Panc1 (cell line): Measurements from ENCODE around the gene MFGE8. TPM values are rescaled to one million over a fixed set of nuclear protein-coding genes. Genes with fewer than 3 reads are reported as not detected.

Experiments used
- ATAC-seq: fragments of 200-7000 bp; cut with Tn5 transposase; 2 replicates; pipeline ENCODE4 v1.9.1; 2020; ENCODE audit warnings: mild to moderate bottlenecking, moderate library complexity
- BruUV-seq: library from RNA; stranded (reverse); fragments of 400-500 nt; replicated peaks from 2 replicates; lab custom pipeline; 2021; lab: Mats Ljungman, UMichigan
- CTCF ChIA-PET: fragments of 300-600 bp; sonication (Branson Sonifier 250); formaldehyde crosslinking; loops from one replicate; lab custom pipeline; 2022; ENCODE audit warnings: antibody characterized with exemption; lab: Charles Lee
- POLR2A ChIA-PET: fragments of 300-600 bp; sonication (Branson Sonifier 250); formaldehyde crosslinking; loops from one replicate; lab custom pipeline; 2022; ENCODE audit warnings: antibody characterized with exemption; lab: Charles Lee
- DNase-seq: peaks from one replicate; pipeline ENCODE4 v3.0.0-alpha.2; 2010; ENCODE audit warnings: low read depth, low spot score
- H3K27ac ChIP-seq: 2 replicates; pipeline ENCODE4 v1.5.1; 2011; ENCODE audit warnings: mild to moderate bottlenecking, low read length, inconsistent platforms
- H3K27me3 ChIP-seq: fragments of 200-500 bp; sonication (Bioruptor generic); 2 replicates; pipeline ENCODE4 v1.6.0; 2014; ENCODE audit warnings: low read length, inconsistent platforms; ENCODE audit not compliant: control insufficient read depth, insufficient read depth
- H3K36me3 ChIP-seq: fragments of 200-500 bp; sonication (Bioruptor generic); 2 replicates; pipeline ENCODE4 v1.5.1; 2014; ENCODE audit warnings: inconsistent platforms, mild to moderate bottlenecking, low read length, moderate library complexity; ENCODE audit not compliant: control insufficient read depth, insufficient read depth
- H3K4me1 ChIP-seq: 2 replicates; pipeline ENCODE4 v1.5.1; 2011; ENCODE audit warnings: inconsistent platforms, mild to moderate bottlenecking, low read length, moderate library complexity; ENCODE audit not compliant: control insufficient read depth, insufficient read depth
- H3K4me3 ChIP-seq, 2 experiments: 2 replicates each; pipeline ENCODE4 v1.5.1; 2011 to 2012; ENCODE audit warnings: low read depth in 2 of 2, low read length in 2 of 2, mild to moderate bottlenecking in 2 of 2, inconsistent platforms in 1 of 2, moderate library complexity in 1 of 2
- H3K9me3 ChIP-seq: fragments of 200-500 bp; sonication (Bioruptor generic); 2 replicates; pipeline ENCODE4 v1.5.1; 2014; ENCODE audit warnings: low read depth, mild to moderate bottlenecking, inconsistent platforms, low read length, moderate library complexity; ENCODE audit not compliant: control insufficient read depth, insufficient read depth
- CTCF ChIP-seq: fragments of 450-650 bp; IDR thresholded peaks from 2 replicates; pipeline ENCODE4 v1.5.1; 2017; ENCODE audit warnings: mild to moderate bottlenecking
- POLR2AphosphoS5 ChIP-seq: IDR thresholded peaks from 2 replicates; pipeline ENCODE4 v1.6.1; 2012; ENCODE audit warnings: mild to moderate bottlenecking, low read depth, low read length, moderate library complexity
- REST ChIP-seq, 2 experiments: IDR thresholded peaks; 2 replicates each; pipeline ENCODE4 v1.6.1; 2011 to 2012; ENCODE audit warnings: low read depth in 2 of 2, control low read depth in 1 of 2, low read length in 1 of 2, mild to moderate bottlenecking in 1 of 2, moderate library complexity in 1 of 2; ENCODE audit not compliant: insufficient read depth in 1 of 2
- SIN3A ChIP-seq: IDR thresholded peaks from 2 replicates; pipeline ENCODE4 v1.6.1; 2012; ENCODE audit warnings: low read depth, mild to moderate bottlenecking, low read length, moderate library complexity, borderline replicate concordance; ENCODE audit not compliant: insufficient read depth
- TCF7L2 ChIP-seq: IDR thresholded peaks from 2 replicates; pipeline ENCODE4 v1.6.1; 2011; ENCODE audit warnings: mild to moderate bottlenecking, low read depth, low read length, inconsistent platforms
- in situ Hi-C: cut with HindIII; loops from 2 replicates; pipeline ENCODE4 v1.10.0; 2016; ENCODE audit warnings: low sequenced_read_pairs, low pct_unique_long_range_greater_than_20kb
- intact Hi-C: fragments of 100-400 bp; cut with micrococcal nuclease; formaldehyde crosslinking; loops from one replicate; pipeline ENCODE4 v1.10.0; 2022; ENCODE audit not compliant: unreplicated experiment
- total RNA-seq: library from RNA; stranded (reverse); gene quantifications from one replicate; pipeline ENCODE4 v1.2.1, GENCODE V29; 2021; ENCODE audit not compliant: unreplicated experiment

The MFGE8 gene
- total RNA-seq, 1 experiment from 2014 or later: 1,799 TPM

DNA sequence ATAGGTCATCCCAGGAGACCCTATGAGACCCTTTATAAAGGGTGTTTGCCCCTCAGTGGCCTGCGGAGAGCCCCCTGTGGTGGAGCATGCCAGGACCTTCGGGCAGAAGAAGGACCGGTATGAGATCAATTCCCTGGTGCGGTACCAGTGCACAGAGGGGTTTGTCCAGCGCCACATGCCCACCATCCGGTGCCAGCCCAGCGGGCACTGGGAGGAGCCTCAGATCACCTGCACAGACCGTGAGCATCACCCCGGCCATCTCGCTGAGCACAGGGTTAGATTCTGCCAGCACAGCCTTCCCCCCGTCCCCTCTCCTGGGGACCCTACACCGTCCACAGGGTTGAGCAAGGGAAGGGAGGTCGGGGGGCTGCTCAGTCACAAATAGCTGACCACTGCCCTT lies 39.4 kb downstream of the MFGE8 start:
- Histone ChIP-seq H3K4me1 (peaks cover 7% of the 10 kb centered on the region; the same call in 1 of the 2 replicates), H3K27me3 (no peaks in the 10 kb centered on the region), H3K27ac (no peak overlapping the region), H3K9me3 (no peaks in the 10 kb centered on the region), H3K4me3 (no peak overlapping the region), H3K36me3 (peaks cover 2% of the 10 kb centered on the region; the same call in 1 of the 2 replicates)
- DNase-seq (no peak), ATAC-seq (no peak)
- ChIA-PET CTCF (no interaction called here), POLR2A (no interaction called here)
- in situ Hi-C loops: no loop called here
- intact Hi-C loops: no loop called here
- no TSS peak for BruUV-seq
- TF ChIP-seq POLR2AphosphoS5 (no peak), CTCF (no peak), TCF7L2 (no peak), REST (IDR thresholded peaks at IDR 0.05; ENCODE audit: insufficient read depth in 1 of 2, low read depth in 2 of 2, low read length in 1 of 2) (no peak), SIN3A (no peak)

GRCh38 chr15:88872706-88873105 lies 40.5 kb downstream of the MFGE8 start:
- H3K27me3 ChIP-seq: no peaks in the 10 kb centered on the region
- H3K9me3 ChIP-seq: no peaks in the 10 kb centered on the region
- no peak overlapping the region for H3K4me3 ChIP-seq
- TF ChIP-seq REST (IDR thresholded peaks at IDR 0.05; ENCODE audit: insufficient read depth in 1 of 2, low read depth in 2 of 2, low read length in 1 of 2): no peak
- no peak for TF ChIP-seq SIN3A
- TF ChIP-seq TCF7L2: no peak
- TF ChIP-seq POLR2AphosphoS5: no peak
- no peak for TF ChIP-seq CTCF
- intact Hi-C loops: no loop called here
- peaks cover 7% of the 10 kb centered on the region; the same call in 1 of the 2 replicates for H3K4me1 ChIP-seq
- ATAC-seq (no peak), DNase-seq (no peak)
- no peak overlapping the region for H3K27ac ChIP-seq
- CTCF ChIA-PET: no interaction called here
- no TSS peak for BruUV-seq
- POLR2A ChIA-PET: no interaction called here
- H3K36me3 ChIP-seq: no peaks in the 10 kb centered on the region
- in situ Hi-C loops: no loop called here
